Naive B cell (primary cell): ENCODE data around the gene FBXL15. TPM values are rescaled to one million over a fixed set of nuclear protein-coding genes. Genes with fewer than 3 reads are reported as not detected.

Experiments
- ATAC-seq, 2 donors: fragments of 150-1000 bp; cut with Tn5 transposase; 2 replicates each; pipeline ENCODE4 v1.10.0; 2021; ENCODE audit warnings: low read depth in 2 of 2, mild to moderate bottlenecking in 2 of 2, moderate library complexity in 2 of 2
- DNase-seq: peaks from one replicate; pipeline ENCODE4 v3.0.0; 2022
- H3K27ac Mint-ChIP-seq, 6 donors: one replicate each; pipeline ENCODE4 v1.8.0; 2020 to 2022; ENCODE audit warnings: mild to moderate bottlenecking in 6 of 6, mixed read lengths in 6 of 6, moderate library complexity in 5 of 6, inconsistent platforms in 2 of 6
- H3K27me3 Mint-ChIP-seq, 3 donors: one replicate each; pipeline ENCODE4 v1.8.0; 2021 to 2022; ENCODE audit warnings: mixed read lengths in 3 of 3, mild to moderate bottlenecking in 1 of 3
- H3K36me3 Mint-ChIP-seq, 2 donors: one replicate each; pipeline ENCODE4 v1.8.0; 2020 to 2022; ENCODE audit warnings: mixed read lengths in 2 of 2, inconsistent platforms in 1 of 2, mild to moderate bottlenecking in 1 of 2
- H3K4me1 Mint-ChIP-seq, 3 donors: one replicate each; pipeline ENCODE4 v1.8.0; 2020 to 2022; ENCODE audit warnings: mixed read lengths in 3 of 3, inconsistent platforms in 1 of 3, mild to moderate bottlenecking in 1 of 3, moderate library complexity in 1 of 3
- H3K4me3 Mint-ChIP-seq, 8 donors: one replicate each; pipeline ENCODE4 v1.8.0; 2020 to 2022; ENCODE audit warnings: mild to moderate bottlenecking in 8 of 8, mixed read lengths in 8 of 8, moderate library complexity in 8 of 8, inconsistent platforms in 2 of 8
- H3K9me3 Mint-ChIP-seq, 7 donors: one replicate each; pipeline ENCODE4 v1.8.0; 2020 to 2022; ENCODE audit warnings: mixed read lengths in 7 of 7, mild to moderate bottlenecking in 5 of 7, inconsistent platforms in 2 of 7, moderate library complexity in 1 of 7
- polyA plus RNA-seq, 6 donors: library from polyadenylated mRNA; unstranded; fragments of 300-500 nt; fragmentation: Illumina TruSeq; gene quantifications; one replicate each; pipeline ENCODE4 v1.2.3, GENCODE V29; 2021; ENCODE audit warnings: low read depth in 6 of 6

FBXL15 gene
- polyA plus RNA-seq, 6 donors from 2014 or later = 15.9 to 24.9 (median 20.9) TPM

- Mint-ChIP-seq H3K36me3 (peaks cover 0 to 8% of the 10 kb centered on the region in 2 donors), H3K4me3 (peak overlapping the region in 2 of 8 donors; percentile 30 to 51), H3K27ac (peak overlapping the region in 3 of 6 donors; percentile 4 to 100 (median 88)), H3K27me3 (no peaks in the 10 kb centered on the region), H3K4me1 (peaks cover 38 to 53% (median 51%) of the 10 kb centered on the region in 3 donors), H3K9me3 (no peaks in the 10 kb centered on the region)
- no peak for DNase-seq
- no peak for ATAC-seq
These were observed 19.9 kb upstream of the FBXL15 start for GRCh38 chr10:102400598-102401341.

GRCh38 chr10:102401342-102401654, 19.3 kb upstream of the FBXL15 start:
- no peaks in the 10 kb centered on the region for H3K27me3 Mint-ChIP-seq

GRCh38 chr10:102401735-102402511, 18.7 kb upstream of the FBXL15 start:
- no peak for DNase-seq
- Mint-ChIP-seq H3K27ac (peak overlapping the region in 3 of 6 donors; percentile 47 to 100 (median 73)), H3K27me3 (peaks cover 0 to 3% (median 1%) of the 10 kb centered on the region in 3 donors), H3K9me3 (no peaks in the 10 kb centered on the region), H3K4me3 (peak overlapping the region in 3 of 8 donors; percentile 4 to 30 (median 25)), H3K36me3 (peaks cover 0 to 8% of the 10 kb centered on the region in 2 donors), H3K4me1 (peaks cover 35 to 51% (median 40%) of the 10 kb centered on the region in 3 donors)
- no peak for ATAC-seq

More at GRCh38 chr10:102401342-102401654, 19.3 kb upstream of the FBXL15 start:
- no peak for ATAC-seq
- H3K4me1 Mint-ChIP-seq = peaks cover 37 to 52% (median 46%) of the 10 kb centered on the region in 3 donors
- no peaks in the 10 kb centered on the region for H3K9me3 Mint-ChIP-seq
- peak overlapping the region in 2 of 8 donors; percentile 4 to 30 for H3K4me3 Mint-ChIP-seq
- DNase-seq = no peak
- H3K27ac Mint-ChIP-seq = peak overlapping the region in 2 of 6 donors; percentile 73 to 100
- peaks cover 0 to 8% of the 10 kb centered on the region in 2 donors for H3K36me3 Mint-ChIP-seq

GRCh38 chr10:102402512-102402896, 18.1 kb upstream of the FBXL15 start:
- no peak for ATAC-seq
- Mint-ChIP-seq H3K4me3 (no peak overlapping the region), H3K27me3 (peaks cover 1 to 9% (median 7%) of the 10 kb centered on the region in 3 donors)

GRCh38 chr10:102403115-102403514, 17.5 kb upstream of the FBXL15 start:
- Mint-ChIP-seq H3K27me3 (peaks cover 7 to 15% (median 13%) of the 10 kb centered on the region in 3 donors), H3K36me3 (peaks cover 0 to 5% of the 10 kb centered on the region in 2 donors), H3K4me3 (peak overlapping the region in 1 of 8 donors; percentile 49), H3K9me3 (no peaks in the 10 kb centered on the region), H3K4me1 (peaks cover 31 to 47% (median 32%) of the 10 kb centered on the region in 3 donors), H3K27ac (no peak overlapping the region)
- ATAC-seq (no peak), DNase-seq (no peak)

More at GRCh38 chr10:102402512-102402896, 18.1 kb upstream of the FBXL15 start:
- Mint-ChIP-seq H3K9me3 (no peaks in the 10 kb centered on the region), H3K36me3 (peaks cover 0 to 8% of the 10 kb centered on the region in 2 donors), H3K27ac (peak overlapping the region in 2 of 6 donors; percentile 47 to 100), H3K4me1 (peaks cover 33 to 50% (median 36%) of the 10 kb centered on the region in 3 donors)
- no peak for DNase-seq

- DNase-seq (no peak), ATAC-seq (no peak)
- H3K9me3 Mint-ChIP-seq = peaks cover 0 to 2% (median 0%) of the 10 kb centered on the region in 7 donors
- H3K27me3 Mint-ChIP-seq = peaks cover 18 to 23% (median 22%) of the 10 kb centered on the region in 3 donors
- peak overlapping the region in 1 of 8 donors; percentile 59 for H3K4me3 Mint-ChIP-seq
- peak overlapping the region in 3 of 6 donors; percentile 76 to 89 (median 76) for H3K27ac Mint-ChIP-seq
- H3K36me3 Mint-ChIP-seq = peaks cover 0 to 3% of the 10 kb centered on the region in 2 donors
- H3K4me1 Mint-ChIP-seq = peaks cover 27 to 44% (median 29%) of the 10 kb centered on the region in 3 donors
These were observed 16.1 kb upstream of the FBXL15 start for GRCh38 chr10:102404361-102405107.

GRCh38 chr10:102405108-102405571, 15.5 kb upstream of the FBXL15 start:
- H3K27ac Mint-ChIP-seq = peak overlapping the region in 2 of 6 donors; percentile 76 to 85
- ATAC-seq (no peak), DNase-seq (no peak)

GRCh38 chr10:102405632-102406031, 15.0 kb upstream of the FBXL15 start:
- ATAC-seq (no peak), DNase-seq (no peak)
- H3K4me1 Mint-ChIP-seq = peaks cover 23 to 45% (median 28%) of the 10 kb centered on the region in 3 donors

More at GRCh38 chr10:102405108-102405571, 15.5 kb upstream of the FBXL15 start:
- Mint-ChIP-seq H3K36me3 (peaks cover 0 to 7% of the 10 kb centered on the region in 2 donors), H3K4me1 (peaks cover 27 to 46% (median 31%) of the 10 kb centered on the region in 3 donors), H3K4me3 (peak overlapping the region in 1 of 8 donors; percentile 59), H3K27me3 (peaks cover 24 to 29% (median 28%) of the 10 kb centered on the region in 3 donors), H3K9me3 (peaks cover 0 to 2% (median 0%) of the 10 kb centered on the region in 7 donors)

GRCh38 chr10:102406815-102407214, 13.8 kb upstream of the FBXL15 start:
- DNase-seq = no peak
- peaks cover 0 to 14% of the 10 kb centered on the region in 2 donors for H3K36me3 Mint-ChIP-seq
- H3K27me3 Mint-ChIP-seq = peaks cover 36 to 43% (median 37%) of the 10 kb centered on the region in 3 donors
- ATAC-seq = no peak
- peak overlapping the region in 3 of 6 donors; percentile 62 to 76 (median 68) for H3K27ac Mint-ChIP-seq
- H3K4me3 Mint-ChIP-seq = peak overlapping the region in 4 of 8 donors; percentile 22 to 61 (median 56)
- H3K4me1 Mint-ChIP-seq = peaks cover 31 to 51% (median 37%) of the 10 kb centered on the region in 3 donors
- peaks cover 0 to 2% (median 0%) of the 10 kb centered on the region in 7 donors for H3K9me3 Mint-ChIP-seq

More at GRCh38 chr10:102405632-102406031, 15.0 kb upstream of the FBXL15 start:
- peaks cover 0 to 7% of the 10 kb centered on the region in 2 donors for H3K36me3 Mint-ChIP-seq
- peaks cover 0 to 2% (median 0%) of the 10 kb centered on the region in 7 donors for H3K9me3 Mint-ChIP-seq
- H3K4me3 Mint-ChIP-seq = peak overlapping the region in 4 of 8 donors; percentile 33 to 79 (median 46)
- H3K27me3 Mint-ChIP-seq = peaks cover 25 to 31% (median 28%) of the 10 kb centered on the region in 3 donors
- peak overlapping the region in 2 of 6 donors; percentile 24 to 76 for H3K27ac Mint-ChIP-seq

- DNase-seq (no peak), ATAC-seq (no peak)
- H3K4me3 Mint-ChIP-seq = peak overlapping the region in 5 of 8 donors; percentile 9 to 66 (median 52)
- peaks cover 38 to 50% (median 44%) of the 10 kb centered on the region in 3 donors for H3K27me3 Mint-ChIP-seq
- peaks cover 0 to 14% of the 10 kb centered on the region in 2 donors for H3K36me3 Mint-ChIP-seq
- H3K9me3 Mint-ChIP-seq = peaks cover 0 to 2% (median 0%) of the 10 kb centered on the region in 7 donors
- peak overlapping the region in 1 of 6 donors; percentile 76 for H3K27ac Mint-ChIP-seq
- H3K4me1 Mint-ChIP-seq = peaks cover 31 to 53% (median 38%) of the 10 kb centered on the region in 3 donors
These were observed 13.1 kb upstream of the FBXL15 start for GRCh38 chr10:102407425-102408130.

- H3K4me3 Mint-ChIP-seq = peak overlapping the region; percentile 16 to 82 (median 65)
- H3K27ac Mint-ChIP-seq = peak overlapping the region in 3 of 6 donors; percentile 15 to 85 (median 64)
- ATAC-seq (no peak), DNase-seq (no peak)
- peaks cover 31 to 53% (median 44%) of the 10 kb centered on the region in 3 donors for H3K4me1 Mint-ChIP-seq
- peaks cover 0 to 2% (median 0%) of the 10 kb centered on the region in 7 donors for H3K9me3 Mint-ChIP-seq
- H3K27me3 Mint-ChIP-seq = peaks cover 43 to 57% (median 49%) of the 10 kb centered on the region in 3 donors
- peaks cover 0 to 14% of the 10 kb centered on the region in 2 donors for H3K36me3 Mint-ChIP-seq
These were observed 12.4 kb upstream of the FBXL15 start for GRCh38 chr10:102408131-102408727.
